Stimulated activated CD4-positive, alpha-beta T cell treated with anti-CD3 and anti-CD28 coated beads, Interleukin-15, amount 100 ng/mL, for 24 hours (primary cell): ENCODE results near the gene IL37.

Experiments used
- DNase-seq: peaks from one replicate; pipeline ENCODE4 v3.0.0-alpha.2; 2020

The IL37 gene, protein sequence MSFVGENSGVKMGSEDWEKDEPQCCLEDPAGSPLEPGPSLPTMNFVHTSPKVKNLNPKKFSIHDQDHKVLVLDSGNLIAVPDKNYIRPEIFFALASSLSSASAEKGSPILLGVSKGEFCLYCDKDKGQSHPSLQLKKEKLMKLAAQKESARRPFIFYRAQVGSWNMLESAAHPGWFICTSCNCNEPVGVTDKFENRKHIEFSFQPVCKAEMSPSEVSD

DNA sequence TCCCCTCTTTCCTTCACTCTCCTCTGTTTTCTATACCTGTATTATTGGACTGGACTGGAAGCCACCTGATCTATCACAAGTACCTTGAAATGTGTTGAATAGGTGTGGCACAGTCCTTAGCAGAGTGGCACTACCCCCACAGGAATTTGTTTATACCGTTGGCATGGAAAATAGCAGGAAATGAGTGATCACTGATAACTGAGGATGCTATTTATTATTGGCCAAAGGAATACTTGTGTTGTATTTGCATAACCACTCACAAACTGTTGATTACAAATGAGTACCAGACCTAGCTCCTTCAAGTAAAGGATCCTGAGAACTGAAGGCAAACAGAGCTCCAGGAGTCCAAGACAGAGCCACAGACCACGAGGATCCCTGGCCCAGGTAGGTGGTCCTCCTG is at the start of gene IL37:
TSS of gene IL37 (plus strand) at position 301 of the 400 bp plus-strand sequence. CDS start 1,848 bp downstream, outside the sequence.
- no peak for DNase-seq

DNA sequence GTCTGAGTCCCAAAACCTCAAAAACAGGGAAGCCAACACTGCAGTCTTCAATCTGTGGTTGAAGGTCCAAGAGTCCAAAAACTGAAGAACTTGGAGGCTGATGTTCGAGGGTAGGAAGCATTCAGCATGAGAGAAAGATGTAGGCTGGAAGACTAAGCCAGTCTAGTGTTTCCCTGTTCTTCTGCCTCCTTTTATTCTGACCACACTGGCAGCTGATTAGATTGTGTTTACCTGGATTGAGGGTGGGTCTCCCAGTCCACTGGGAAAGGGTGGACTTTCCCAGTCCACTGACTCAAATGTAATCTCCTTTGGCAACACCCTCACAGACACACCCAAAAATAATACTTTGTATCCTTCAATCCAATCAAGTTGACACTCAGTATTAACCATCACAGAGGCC is 46.9 kb upstream of the IL37 start:
- no peak for DNase-seq

DNA sequence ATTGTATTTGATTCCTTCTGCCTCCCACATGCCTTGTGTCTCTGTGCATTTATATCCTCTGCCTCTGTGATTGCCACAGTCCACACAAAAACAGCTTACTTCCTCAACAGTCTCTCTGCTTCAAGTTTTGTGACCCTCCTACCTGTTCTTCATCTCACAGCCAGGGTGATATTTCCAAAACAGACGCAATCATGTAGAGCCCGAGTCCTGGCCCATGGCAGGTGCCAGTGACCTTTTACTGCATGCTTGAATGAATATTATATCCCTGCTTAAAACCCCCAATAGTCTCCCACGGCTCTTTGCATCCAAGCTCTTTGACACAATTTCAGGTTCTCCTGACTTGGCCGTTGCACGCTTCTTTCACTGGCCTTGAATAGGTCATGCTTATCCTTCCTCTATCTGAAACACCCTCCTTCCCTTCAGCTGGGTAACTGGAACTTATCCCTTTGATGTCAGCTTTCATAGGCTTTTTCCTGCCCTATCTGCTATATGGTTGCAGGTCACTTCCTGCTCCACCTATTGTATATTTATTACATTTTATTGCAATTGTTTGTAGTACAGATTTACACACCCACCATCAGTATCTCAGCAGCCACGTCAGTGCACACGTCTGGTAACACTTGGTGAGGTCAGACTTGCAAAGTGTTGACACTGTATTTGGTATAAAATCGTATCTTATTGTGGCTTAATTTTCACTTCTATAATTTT is 44.7 kb upstream of the IL37 start:
- no peak for DNase-seq

DNA sequence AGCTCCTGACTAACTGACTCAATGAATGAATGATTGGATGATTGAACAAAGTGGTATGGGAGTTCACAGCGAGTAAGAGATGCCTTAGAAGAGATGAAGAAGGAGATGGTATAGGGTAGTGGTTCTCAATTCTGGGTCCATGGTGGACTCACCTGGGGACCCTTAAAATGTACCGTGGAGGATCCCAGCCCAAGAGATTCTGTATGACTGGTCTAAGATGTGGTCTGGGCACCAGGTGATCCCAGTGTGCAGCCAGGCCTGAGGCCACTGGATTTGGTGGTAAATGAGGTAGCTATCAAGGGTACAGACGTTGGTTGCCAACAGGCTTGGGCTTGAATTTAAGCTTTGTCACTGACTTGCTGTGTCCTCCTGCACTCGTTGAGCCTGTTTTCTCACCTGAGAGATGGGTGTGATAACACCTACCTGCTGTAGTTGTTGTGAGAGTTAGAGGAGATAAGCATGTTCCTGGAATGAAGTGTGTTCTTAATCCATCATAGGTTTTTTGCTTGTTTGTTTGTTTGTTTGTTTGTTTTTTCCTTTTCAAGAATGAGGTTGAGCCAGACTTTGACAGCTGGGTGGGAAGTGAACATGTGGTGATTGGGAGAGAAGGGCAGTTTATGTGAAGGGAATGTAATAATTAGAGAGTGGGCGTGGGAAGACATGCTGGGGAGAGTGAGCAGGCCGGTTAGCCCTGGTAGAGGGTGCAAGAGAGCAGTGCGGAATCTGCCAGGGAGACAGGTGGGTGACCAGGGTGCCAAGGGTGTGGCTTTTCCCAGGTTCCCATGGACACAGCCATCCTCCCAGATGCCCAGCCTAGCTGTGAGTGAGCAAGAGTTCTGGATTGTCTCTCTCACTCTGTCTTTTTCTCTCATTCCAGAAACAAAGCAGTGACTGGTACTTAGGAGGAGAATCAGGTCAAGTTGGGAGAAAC is 43.0 kb upstream of the IL37 start:
- DNase-seq = no peak

DNA sequence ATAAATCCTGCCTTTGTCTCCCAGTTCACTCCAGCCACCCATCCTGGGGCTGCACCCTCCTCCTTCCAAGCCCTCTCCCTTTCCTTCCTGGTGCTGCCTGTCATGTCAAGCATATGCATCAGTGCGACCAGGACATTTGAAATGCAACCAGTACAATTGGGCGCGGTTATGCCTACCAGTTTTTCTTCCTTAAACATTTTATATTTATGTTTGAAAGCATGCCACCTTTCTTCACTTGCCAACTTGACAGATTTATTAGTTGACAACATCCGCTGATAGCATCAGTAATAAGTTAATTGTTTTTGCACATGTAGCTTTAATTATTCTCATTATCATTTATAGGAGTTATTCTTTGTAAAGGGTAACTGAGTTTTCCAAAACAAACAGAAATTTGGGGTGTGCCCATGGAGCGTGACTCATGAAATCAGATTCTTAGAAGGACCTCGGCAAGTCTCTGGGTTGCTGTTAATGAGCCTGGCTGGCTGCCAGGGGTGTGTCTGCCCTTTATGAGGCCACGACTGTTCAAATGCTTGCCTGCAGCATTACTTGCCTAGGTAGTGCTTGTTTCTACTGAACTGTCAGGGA is 41.6 kb upstream of the IL37 start:
- DNase-seq = peak; percentile 44

DNA sequence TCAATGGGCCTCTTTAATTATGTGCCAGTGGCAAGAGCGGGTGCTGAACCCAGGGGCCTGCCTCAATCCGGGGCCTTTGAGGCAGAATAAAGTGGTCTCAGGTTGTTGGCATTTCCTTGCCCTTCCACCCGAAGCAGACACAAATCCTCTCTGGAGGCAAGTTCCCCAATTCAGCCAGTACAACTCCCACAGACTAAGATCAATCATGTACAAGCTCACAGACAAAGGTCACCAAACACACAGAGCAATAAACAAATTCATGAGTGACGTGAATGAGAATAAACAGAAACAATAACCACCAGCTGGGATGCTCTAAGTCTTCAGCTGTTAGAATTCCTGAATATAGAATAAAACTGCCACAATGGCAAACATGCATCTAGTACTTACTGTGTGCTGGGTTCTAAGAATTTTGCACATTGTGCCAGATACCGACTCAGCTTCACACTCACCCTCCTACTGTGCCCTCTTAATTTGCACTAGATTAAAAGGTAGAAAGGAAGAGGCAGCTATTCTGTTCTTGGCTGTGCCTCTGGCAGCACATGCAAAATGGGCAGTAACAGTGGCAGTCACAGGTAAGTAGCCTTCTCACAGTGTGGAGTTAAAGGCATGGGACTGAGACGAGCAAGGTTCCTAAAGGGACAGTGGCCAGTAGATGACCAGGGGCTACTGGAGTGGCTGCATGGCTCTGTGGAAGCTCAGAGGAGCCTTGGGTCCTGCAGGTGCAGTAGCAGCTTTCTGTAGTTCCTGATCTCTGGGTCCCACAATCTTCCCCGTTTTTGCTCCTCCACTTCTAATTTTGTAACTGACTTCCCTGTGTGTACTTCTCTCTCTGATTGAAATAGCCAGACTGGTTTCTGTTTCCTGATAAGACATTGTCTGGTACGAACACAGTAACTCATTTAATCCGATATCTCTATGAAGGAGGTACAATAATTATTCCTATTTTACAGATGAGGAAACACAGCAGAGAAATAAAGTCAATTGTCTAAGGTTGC is 39.8 kb upstream of the IL37 start:
- DNase-seq = no peak

DNA sequence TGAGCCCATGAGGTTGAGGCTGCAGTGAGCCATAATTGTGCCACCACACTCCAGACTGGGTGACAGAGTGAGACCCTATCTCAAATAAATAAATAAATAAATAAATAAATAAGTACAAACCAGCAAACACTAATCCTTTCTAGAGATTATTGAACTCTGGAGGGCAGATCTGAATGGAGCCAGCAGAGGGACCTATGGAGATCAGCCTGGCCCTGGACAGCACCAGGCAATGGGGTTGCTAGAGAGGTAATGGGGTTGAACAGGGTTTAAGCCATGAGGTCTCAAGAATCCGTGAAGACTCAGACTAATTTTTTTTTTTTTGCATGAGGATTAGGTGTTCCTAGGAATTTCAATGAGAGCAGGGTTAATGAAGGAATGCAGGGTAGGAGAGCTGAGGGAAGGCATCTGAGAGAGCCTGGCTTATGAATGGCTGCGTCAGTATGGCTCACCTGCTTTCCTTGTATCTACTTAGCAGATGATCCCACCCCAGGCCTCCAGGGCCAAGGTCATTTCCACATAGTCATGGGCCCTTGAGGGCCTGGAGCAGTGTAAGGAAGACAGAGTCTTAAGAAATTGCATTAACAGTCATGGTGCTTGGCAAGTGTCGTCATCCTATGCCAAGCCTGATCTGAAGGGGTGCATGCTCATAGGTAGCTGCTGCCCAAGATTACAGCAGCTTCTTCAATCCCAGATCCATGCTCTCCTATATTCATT is 34.6 kb upstream of the IL37 start:
- DNase-seq = no peak

DNA sequence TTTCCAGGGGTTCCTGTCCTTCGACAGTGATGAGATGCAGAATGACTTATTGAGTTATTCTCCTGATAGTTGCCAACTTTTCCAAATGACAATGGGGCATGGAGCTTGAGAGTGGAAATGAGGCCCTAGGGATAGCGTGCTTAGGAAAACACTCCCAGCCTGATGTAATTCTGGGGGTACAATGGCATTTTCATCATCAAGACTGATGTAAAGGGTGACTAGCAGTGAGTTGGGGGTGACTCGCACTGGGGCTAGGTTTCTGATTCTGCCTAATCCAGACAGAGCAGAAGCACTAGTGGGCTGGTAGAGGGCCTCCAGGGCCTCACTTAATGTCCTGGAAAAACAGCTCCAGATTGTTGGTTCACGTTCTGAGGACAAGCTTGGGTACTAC is 34.0 kb upstream of the IL37 start:
- DNase-seq = no peak

DNA sequence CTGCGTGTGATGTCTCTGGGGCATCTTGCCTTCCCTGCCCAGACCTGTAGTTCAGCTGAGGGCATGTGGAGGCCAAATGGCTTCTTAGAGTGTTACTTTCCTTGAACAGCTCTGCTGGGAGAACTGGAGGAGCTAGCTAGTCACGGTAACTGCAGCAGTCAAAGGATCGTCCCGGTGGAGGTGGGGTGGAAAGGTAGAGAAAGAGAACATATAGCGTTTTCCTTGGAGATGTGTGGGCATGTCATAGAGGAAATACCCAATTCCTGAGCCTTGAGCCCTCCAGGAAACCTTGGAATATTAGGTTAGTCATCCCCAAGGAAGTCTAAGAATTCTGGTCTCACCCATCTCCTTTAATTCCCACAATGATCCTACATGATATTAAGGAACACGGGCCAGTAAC is 33.5 kb upstream of the IL37 start:
- no peak for DNase-seq

DNA sequence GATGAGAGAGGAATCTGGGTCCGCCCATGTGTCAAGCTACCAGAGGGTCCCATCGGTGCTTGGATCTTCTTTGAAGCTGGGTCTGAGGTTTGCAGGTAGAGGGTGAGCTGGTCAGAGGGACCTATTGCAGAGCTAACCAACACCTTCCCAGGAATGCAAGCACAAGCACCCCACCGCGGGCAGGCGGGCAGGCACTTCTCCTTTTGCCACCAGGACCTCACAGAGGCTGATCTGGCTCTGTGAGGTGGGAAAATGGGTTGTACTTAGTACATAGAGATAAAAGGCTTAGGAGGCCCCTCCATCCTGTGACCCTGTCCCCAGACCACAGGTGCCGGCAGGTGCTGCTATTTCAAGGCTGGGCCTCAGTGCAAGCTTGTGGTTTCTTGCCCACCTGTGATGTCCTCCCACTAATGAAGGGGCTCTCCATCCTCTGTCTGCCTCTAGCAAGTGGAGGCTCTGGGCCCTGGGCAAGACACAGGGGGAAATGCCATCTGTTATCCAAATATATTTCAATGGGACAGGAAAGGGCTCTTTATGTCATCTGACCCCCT is 31.4 kb upstream of the IL37 start:
- DNase-seq = no peak

DNA sequence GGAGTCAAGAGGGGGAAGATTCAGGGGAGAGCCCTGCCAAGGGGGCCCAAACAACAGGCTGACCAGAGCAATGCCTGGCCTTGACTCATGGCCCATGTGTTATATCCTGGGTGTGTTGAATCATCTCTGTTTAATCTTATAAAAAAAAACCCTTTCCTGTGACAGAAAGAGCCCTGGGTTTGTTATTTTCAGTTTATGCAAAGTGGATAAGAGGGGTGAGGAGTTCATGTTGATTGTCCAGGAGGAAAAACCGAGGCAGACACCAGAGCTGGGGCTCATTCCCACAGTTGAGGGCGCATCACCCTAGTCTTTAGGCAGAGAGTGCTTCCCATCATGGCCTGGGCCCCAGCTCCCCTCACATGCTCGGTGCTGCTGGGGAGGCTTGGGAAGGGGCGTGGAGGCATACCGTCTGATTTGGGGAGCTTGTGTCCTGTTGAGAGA is 30.9 kb upstream of the IL37 start:
- no peak for DNase-seq

DNA sequence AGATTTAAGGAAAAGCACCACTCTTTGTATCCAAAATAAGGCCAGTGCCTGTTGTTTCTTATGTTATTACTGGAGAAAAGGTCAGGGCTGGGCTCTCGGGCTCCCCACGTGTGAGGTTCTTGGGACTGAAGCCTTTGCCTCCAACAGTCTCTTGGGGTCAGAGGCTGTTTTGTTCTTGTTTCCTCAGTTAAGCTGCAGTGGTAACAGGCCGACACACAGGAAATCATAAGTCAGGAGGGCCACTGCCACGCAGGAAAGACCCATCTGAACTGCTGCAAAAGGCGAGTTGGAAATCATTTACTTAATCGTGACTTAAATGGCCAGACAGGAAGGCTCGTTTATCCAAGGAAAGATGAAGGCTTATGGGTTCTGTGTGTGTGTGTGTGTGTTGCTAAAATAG is 30.3 kb upstream of the IL37 start:
- DNase-seq = no peak

DNA sequence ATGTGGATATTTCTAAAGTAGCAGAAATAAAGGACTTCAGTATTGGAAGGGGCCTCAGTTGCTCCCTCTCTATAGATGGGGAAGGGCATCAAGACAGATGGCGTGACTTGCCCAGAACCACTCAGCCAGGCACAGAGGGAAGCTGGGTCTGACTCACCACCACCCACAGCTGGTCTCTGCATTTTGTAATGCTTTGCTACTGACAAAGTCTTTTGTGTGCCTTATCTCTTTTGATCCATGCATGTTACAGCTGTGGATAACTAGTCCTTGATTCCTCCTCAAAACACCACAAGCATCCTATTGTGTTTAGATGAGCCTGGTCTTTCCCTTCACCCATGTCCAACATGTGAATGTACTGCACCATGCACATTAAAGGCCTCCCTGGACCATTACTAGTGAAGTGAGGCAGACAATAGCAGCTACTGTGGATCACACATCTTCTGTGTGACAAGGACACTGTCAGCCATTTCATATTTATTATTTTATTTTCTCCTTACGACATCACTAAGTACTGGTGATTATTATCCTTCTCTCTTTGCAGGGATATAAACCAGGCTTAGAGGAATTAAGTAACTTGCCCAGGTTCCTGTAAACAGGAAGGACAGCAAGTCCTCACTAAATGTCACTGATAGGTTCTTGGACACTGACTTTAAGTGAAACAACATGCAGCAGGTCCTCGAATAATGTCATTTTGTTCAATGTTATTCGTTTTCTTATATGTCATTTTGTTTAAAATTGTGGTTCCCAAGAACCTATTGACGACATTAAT is 29.6 kb upstream of the IL37 start:
- DNase-seq = peak; percentile 53

DNA sequence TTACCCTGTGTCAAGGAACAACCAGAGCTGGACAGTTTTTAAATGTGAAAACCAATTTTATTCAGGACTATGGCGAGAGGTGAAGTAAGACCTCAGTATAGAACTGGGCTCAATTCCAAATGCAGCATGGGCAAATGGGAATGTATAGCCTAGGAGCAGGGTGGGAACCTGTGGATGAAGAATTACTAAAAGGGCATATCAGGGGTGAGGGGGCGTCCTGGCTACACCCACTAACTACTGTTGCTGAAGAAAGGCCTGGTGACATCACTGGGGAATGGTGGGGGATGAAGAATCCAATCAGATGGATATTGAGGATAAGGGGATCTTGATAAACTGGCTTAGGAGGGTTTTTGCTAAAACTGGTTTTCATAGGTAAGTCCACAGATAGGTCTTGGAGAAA is 27.3 kb upstream of the IL37 start:
- no peak for DNase-seq

DNA sequence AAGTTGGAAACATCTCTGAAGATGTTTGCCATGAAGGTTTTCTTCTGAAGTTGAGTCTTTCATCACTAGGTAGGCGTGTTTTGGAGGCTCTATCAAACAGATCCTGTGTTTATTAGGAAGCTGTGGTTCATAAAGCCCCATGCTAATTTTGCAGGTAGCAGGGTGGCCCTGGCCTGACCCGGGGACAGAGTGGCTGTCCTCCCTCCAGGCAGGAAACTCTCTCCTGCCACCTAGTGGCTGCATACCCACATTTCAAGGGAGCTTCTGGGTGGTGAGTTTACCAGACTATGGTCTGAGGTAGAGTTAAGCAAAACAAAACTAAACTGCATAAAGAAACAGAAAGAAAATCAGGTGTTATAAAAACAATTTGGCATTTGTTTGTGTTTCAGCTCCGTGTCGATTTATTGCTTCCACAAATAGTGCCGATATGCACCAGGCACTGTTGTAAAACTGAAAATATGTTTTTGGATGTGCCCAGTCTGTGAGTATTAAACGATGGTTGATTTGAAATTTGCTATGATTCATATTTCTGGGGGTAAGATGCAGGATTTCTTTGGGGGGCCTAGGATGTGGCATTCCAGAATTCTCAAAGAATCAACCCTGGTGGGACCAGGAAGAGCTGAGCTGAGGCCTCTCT is 26.0 kb upstream of the IL37 start:
- peak; percentile 79 for DNase-seq

DNA sequence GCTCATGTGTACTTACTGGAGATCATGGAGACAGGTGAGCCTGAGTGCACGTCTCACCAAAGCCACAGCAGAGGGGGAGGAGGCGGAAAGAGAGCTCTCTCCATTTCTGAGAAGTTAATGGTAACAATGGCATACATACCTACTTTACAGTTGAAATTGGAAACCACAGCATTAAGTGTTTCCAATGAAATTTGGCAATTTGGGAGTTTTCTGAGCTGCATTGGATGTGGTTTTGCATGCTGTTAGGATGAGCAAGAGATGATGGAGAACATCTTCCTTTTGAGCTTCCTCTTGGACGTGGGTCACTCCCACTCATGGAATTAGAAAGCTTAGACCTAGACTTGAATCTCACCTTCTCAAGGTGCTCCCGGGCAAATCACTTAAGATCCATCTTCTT is 25.5 kb upstream of the IL37 start:
- no peak for DNase-seq

DNA sequence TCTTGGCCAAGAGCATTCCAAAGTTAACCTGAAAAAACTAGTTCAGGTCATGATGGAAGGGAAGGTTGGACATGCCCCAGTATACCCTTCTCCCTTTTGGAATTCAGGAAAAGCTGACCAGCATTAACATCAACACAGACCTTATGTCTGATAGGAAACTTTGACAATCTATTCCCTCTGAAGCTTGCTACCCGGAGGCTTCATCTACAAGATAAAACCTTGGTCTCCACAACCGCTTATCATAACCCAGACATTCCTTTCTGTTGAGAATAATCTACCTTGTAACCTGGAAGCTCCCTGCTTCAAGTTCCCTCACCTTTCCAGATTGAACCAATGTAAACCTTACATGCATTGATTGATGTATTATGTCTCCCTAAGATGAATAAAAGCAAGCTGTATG is 24.7 kb upstream of the IL37 start:
- DNase-seq = no peak

DNA sequence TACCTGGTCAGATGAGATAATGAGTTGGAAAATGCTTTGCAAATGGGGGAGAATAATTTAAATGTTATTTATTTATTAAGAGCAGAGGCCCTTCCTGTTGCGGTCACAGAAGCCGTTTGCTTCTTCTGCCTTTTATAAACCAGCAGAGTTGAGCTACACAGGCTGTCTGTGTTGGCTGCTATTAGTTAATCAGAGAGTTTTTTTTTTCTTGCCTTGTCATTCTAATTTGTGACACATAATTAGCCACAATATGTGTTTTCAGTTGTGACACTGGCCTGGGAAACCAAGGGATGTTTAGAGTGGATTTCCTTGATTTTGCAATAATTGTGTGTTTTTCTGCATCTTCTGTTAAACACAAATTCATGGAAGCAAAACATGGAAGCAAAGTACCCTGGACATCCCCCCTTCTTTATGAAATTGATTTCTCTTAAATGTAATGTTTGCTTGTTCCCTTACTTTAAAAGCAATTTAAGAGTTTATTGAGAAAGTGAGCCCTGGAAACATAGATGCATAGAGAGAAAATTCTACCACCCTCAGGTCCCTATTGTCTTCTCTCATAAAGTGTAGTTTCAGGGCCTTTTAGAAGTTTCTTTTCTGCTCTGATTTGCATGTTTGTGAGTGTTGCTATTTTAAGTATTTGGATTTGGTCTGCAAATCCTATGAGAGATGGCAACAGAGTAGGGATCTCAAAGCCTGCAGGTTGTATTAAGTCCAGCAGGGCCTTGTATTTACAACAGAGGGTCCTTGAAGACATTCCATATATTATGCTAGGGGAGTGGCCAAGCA is 22.8 kb upstream of the IL37 start:
- no peak for DNase-seq

DNA sequence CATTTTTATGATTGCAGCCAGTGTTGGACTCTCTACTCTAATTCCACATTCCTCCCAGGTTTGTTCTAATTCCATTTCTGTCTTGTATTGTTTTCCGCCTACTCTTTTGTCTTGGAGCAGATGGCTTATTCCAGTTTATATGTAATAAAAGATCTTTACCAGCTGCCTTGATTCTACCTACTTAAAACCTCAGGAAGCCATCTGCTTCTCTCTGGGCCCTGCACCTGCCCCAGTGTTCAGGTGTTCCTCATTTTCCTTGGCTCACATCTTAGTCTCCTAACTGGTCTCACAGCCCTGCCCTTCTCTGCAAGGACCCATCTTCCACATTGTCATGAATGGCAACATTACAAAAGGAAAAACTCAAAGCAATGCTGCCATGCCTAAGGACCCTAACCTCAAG is 21.0 kb upstream of the IL37 start:
- no peak for DNase-seq
